GM12872 (cell line): ENCODE data around the gene SFTPD.

ENCODE experiments used
- TF ChIP-seq, protein P1 (sequence below): IDR thresholded peaks from 3 replicates; pipeline ENCODE4 v1.5.1; 2011; ENCODE audit warnings: low read depth, mild to moderate bottlenecking, low read length, moderate library complexity; ENCODE audit not compliant: insufficient read depth

SFTPD gene

DNA sequence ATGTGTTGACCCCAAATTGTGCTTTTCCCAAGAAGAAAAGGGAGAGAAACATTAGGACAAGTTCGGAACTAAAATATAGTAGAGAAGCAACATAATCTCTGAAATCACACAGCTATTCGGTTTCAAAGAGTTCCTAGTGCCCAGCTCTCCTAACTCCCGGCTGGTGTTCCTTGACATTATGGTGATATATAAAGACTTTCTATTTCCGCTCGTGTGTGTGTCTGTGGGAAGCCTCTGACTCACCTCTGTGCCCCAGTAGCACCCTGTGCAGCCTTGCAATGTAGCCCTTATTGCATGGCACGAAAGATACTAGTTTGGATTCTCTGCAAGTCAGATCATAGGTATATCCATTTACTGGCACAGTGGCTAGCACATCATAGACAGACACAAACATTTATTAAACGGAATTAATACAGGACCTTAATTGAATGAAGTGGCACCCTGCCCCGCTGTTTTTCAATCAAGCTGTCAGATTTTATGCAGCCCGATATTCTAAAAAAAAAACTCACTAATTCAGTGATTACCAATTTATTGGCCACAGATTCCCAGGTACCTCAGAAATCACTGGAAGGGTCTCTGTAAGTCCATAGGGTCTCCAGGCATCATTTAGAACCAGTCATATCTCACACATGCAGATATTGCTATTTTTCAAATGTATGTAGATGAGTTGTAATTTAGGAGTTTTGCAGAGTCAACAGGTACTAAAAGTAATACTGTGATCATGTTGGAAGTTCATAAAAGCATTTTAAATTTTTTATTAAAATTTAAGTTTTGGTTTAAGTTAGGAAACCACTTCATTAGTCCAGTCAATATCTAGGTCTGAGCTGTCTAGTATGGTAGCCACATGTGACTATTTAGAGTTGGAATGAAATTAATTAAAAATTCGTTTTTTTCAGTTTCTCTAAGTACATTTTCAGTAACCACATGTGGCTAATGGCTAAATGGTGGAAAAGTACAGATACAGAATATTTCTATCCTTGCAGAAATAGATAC is 43.3 kb downstream of the SFTPD start:
- TF ChIP-seq, protein P1, sequence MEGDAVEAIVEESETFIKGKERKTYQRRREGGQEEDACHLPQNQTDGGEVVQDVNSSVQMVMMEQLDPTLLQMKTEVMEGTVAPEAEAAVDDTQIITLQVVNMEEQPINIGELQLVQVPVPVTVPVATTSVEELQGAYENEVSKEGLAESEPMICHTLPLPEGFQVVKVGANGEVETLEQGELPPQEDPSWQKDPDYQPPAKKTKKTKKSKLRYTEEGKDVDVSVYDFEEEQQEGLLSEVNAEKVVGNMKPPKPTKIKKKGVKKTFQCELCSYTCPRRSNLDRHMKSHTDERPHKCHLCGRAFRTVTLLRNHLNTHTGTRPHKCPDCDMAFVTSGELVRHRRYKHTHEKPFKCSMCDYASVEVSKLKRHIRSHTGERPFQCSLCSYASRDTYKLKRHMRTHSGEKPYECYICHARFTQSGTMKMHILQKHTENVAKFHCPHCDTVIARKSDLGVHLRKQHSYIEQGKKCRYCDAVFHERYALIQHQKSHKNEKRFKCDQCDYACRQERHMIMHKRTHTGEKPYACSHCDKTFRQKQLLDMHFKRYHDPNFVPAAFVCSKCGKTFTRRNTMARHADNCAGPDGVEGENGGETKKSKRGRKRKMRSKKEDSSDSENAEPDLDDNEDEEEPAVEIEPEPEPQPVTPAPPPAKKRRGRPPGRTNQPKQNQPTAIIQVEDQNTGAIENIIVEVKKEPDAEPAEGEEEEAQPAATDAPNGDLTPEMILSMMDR: no peak

DNA sequence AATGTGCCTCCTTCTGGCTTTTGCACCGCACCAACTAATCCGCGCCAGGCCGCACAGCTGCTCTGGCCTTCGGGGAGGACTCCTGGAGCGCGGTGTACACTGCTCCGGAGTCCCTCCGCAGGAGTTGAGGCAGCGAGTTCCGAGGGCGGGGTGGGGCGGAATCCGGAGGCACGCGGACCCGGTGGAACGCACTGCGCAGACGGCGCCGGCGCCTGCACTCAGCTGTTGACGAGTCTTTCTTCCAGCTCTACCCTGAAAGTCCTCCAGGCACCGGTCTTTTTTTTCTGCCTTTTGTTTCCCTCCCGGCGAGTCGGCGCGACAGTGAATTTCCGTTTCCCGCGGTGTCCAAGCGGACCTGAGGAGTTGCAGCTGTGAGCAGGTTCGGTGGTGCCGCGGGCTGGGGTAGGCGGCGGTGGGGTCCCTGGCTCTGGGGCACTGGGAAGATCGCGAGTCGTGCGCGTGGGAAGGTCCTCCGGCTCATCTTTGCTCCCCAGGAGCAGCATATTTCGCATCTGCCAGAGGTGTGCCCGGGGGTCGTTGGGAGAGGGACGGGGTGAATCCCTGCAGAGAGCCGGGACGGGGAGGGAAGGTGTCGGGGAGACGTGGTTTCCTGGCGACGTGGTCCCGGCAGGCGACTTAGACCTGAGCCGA is 44.1 kb downstream of the SFTPD start:
- TF ChIP-seq, protein P1: no peak

DNA sequence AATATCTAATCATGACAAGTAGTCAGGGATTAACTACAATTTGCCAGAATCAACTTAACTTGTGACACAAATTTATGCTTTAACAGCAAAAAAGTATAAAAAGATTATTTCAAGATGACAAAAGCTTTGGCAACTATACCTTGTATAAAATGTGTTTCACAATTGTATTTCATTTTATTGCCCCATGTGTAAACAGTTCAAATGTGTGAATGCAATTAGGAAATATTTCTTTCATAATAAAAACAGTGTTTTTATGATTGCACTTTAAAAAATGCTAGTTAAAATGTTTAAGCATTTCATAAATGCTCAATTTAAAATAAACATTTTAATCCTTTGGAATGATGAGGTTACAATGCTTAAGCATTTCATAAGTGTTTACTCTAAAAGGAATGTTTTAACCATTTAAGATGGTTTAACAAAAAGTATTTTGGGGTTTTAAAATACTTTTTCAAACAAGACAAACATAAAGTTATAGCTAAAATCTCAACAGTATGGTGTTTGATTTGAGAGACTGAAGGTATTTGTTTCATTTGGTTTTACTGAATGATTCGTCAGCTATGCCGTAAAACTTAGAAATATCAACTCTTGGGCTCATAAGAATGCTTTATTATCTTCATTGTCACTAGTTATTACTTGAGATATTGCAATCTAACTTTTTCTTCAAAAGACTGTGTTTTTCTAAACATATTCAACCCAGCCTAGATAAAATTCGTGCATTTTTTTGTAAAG is 50.1 kb downstream of the SFTPD start:
- TF ChIP-seq, protein P1: no peak

DNA sequence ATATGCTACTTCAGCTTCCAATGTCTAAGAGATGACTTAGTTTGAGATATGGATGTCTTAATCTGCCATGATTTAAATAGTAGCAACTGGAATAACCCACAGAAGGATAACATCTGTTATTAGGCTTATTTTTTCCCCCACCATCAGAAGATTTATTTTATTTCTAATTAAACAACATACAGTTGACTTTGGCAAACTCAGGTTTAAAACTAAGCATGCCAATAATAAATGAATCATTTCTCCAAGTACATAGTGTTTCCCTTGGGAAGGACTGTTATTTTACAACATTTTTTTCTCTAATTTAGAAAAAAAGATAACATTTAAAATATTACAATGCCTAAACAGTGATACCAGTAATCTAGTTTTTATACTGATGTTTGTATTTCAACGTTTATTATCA is 58.4 kb downstream of the SFTPD start:
- TF ChIP-seq, protein P1: no peak
